Sciatic nerve (tissue), 2 donors: ENCODE data around the gene USP5. TPM values are rescaled to one million over a fixed set of nuclear protein-coding genes. Genes with fewer than 3 reads are reported as not detected.
A peak's percentile ranks its signal among the peaks of the same experiment; 100 is the strongest.
"Not testable (repeated sequence)": the region's sequence is repeated elsewhere in the genome, so short reads cannot be mapped to it uniquely, and the experiment has no call there.

Experiments
- ATAC-seq: fragments of 200-7000 bp; cut with Tn5 transposase; one replicate; pipeline ENCODE4 v1.9.1; 2020; ENCODE audit warnings: mild to moderate bottlenecking, moderate library complexity
- DNase-seq: peaks from one replicate; pipeline ENCODE4 v3.0.0-alpha.2; 2020; ENCODE audit warnings: low spot score
- intact Hi-C: fragments of 100-400 bp; cut with DNase I; formaldehyde crosslinking; loops from one replicate; pipeline ENCODE4 v1.14.2; 2022
- total RNA-seq: library from RNA; stranded (reverse); fragmentation: NEBNext Ultra II Directional; extraction: Animal tissue kit (Norgen Biotek cat#: 25700); gene quantifications from one replicate; pipeline ENCODE4 v1.2.1, GENCODE V29; 2021
- donor health status: DM: no; HTN: no; CAD: no.
- donor health status: DM: no; HTN: no; CAD: no.

The USP5 gene
- total RNA-seq, 1 donor from 2014 or later, result 70.1 TPM

- DNase-seq (no peak), ATAC-seq (no peak)
- intact Hi-C loops, result no loop called here
Measured at GRCh38 chr12:6871052-6871957, 19.4 kb downstream of the USP5 start.

- intact Hi-C loops, result no loop called here
- DNase-seq (peak; percentile 93), ATAC-seq (peak; percentile 81)
Measured at GRCh38 chr12:6872073-6873048, 20.4 kb downstream of the USP5 start.

DNA sequence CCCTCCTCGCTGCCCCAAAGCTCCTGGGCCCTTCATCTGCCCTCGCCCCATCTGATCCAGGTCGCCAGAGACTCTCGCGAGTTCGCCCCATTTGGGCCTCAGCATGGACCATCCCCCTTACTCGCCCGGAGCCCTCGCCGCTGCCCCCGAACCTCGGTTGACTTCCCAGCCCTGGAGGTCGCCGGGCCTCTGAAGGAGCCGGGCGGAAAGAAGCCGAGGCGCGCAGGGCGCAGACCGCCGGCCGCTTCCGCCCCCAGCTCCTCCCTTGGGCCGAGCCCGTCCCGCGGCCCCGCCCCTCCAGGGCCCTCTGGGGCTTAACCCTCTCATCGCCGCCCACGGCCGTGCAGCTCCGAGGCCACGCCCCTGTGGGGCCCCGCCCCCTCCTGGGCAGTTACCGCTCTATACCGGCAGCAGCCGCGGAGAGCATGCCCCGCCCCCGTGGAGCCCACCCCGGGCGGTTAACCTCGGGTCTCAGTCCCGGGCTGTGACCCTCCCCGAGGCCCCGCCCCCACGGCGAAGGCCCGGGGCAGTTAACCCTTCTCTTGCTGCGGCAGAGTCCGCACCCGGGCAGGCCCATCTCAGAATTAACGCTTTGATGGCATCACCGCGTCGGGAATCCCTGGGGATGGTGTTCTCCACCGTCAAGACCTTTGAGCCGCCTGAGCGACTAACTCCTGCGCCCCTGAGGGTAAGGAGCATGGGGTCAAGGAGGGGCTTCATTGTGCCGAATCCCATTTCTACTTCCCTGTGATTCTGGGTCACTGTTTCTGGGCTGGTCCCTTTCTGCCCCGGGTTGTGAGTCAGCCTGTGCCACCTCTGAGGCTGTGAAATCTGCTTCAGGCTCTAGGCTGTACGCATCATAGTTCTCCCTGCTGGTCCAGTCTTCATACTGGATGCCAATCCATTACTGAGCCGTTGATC lies 21.4 kb downstream of the USP5 start, which contains the start of gene SPSB2:
TSS of gene SPSB2 (minus strand) at position 210 of the 921 bp plus-strand sequence. CDS start 402 bp downstream, outside the sequence.
- intact Hi-C loops, result no loop called here
- peak; percentile 95 for ATAC-seq
- DNase-seq, result peak; percentile 99

- intact Hi-C loops, ATAC-seq, DNase-seq: not testable (repeated sequence)
Measured at GRCh38 chr12:6874015-6874368, 22.0 kb downstream of the USP5 start.

DNA sequence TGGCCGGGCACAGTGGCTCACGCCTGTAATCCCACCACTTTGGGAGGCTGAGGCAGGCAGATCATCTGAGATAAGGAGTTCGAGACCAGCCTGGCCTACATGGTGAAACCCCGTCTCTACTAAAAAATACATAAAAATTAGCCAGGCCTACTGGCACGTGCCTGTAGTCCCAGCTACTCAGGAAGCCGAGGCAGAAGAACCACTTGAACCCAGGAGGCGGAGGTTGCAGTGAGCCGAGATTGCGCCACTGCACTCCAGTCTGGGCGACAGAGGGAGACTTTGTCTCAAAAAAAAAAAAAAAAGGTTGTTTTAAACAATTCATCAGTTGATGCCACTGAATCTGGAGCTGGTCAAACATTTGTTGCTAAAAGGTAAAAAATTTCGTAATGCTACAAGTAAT lies 27.9 kb downstream of the USP5 start:
- ATAC-seq, intact Hi-C loops, DNase-seq: not testable (repeated sequence)

DNA sequence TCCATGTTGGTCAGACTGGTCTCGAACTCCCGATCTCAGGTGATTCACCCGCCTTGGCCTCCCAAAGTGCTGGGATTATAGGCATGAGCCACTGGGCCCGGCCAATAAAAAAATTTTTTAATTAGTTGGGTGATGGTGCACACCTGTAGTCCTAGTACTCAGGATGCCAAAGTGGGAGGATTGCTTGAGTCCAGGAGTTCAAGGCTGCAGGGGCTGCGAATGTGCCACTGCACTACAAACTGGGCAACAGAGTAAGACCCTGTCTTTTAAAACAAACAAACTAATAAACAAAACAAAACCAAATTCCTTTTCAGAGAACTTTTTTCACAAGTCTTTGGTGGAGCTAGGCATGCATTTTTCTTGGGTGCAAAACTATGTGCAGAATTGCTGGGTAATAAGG lies 31.3 kb downstream of the USP5 start:
- DNase-seq (no peak), ATAC-seq (no peak)
- intact Hi-C loops, result no loop called here

DNA sequence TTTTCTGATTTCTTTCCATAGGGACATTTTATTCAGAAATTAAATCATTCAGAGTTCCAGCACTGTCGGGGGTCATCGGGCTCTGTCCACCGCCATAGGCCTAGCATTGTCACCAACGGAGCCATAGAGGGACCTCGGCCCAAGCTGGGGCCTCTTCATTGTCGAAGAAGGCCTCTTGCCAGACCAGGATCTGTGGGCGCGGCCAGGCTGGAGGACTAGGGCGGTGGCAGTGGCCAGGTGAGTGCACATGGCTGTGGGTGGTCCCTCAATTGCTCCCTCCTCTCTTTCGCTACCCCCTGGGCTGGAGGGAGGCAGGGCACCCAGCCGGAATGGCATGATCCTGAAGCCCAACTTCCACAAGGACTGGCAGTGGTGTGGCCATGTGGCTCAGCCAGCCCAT lies 31.7 kb downstream of the USP5 start:
- intact Hi-C loops, result no loop called here

GRCh38 chr12:6884539-6884938 lies 32.6 kb downstream of the USP5 start:
- intact Hi-C loops, result no loop called here
- no peak for DNase-seq
- ATAC-seq, result no peak

More for the DNA sequence above, 31.7 kb downstream of the USP5 start:
- peak; percentile 35 for ATAC-seq
- no peak for DNase-seq

DNA sequence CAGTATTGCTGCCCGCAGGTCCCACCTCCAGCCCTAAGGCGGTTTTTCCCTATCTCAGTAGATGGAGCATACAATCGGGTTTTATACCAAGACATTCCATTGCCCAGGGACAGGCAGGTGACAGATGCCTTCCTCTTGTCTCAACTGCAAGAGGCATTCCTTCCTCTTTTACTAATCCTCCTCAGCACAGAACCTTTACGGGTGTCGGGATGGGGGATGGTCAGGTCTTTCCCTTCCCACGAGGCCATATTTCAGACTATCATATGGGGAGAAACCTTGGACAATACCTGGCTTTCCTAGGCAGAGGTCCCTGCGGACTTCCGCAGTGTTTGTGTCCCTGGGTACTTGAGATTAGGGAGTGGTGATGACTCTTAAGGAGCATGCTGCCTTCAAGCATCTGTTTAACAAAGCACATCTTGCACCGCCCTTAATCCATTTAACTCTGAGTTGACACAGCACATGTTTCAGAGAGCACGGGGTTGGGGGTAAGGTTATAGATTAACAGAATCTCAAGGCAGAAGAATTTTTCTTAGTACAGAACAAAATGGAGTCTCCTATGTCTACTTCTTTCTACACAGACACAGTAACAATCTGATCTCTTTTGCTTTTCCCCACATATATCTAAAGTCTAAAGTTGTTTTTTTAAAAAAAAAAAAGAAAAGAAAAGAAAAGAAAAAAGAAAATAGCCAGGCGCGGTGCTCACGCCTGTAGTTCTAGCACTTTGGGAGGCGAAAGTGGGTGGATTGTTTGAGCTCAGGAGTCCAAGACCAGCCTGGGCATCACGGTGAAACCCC lies 34.5 kb downstream of the USP5 start:
- DNase-seq, ATAC-seq, intact Hi-C loops: not testable (repeated sequence)

DNA sequence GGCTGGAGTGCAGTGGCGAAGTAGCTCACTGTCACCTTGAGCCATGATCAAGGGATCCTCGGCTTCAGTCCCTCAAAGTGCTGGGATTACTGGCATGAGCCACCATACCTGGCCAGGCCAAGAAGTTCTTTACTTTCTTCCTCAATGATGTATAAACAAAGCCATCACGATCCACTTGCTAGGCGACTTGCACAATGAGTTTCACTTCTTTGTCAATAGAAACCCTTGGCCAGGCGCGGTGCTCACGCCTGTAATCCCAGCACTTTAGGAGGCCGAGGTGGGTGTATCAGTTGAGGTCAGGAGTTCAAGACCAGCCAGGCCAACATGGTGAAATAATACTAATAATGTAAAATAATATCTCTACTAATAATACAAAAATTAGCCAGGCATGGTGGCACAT lies 35.5 kb downstream of the USP5 start:
- intact Hi-C loops, result no loop called here
- DNase-seq (no peak), ATAC-seq (no peak)

DNA sequence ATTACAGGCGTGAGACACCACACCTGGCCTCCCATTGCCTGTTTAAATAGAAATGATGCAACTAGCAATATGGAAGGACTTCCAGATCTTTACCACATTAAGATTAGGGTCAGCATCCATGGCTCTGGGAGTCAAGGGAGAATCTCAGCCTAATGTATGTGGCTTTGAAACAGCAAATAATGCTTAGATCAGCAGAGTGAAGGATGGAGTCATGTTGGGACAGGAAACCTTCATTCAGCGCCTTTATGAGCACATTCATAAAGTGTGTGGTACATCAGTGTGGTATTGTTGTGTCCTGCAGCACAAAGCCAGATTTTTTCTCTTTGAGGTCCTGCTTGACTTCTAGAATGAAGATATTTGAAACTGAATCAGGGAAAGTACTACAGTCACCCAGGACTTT lies 36.4 kb downstream of the USP5 start:
- DNase-seq (no peak), ATAC-seq (no peak)
- intact Hi-C loops, result no loop called here

- intact Hi-C loops, ATAC-seq, DNase-seq: not testable (repeated sequence)
Measured at GRCh38 chr12:6888794-6889193, 36.8 kb downstream of the USP5 start.

GRCh38 chr12:6889775-6890573 lies 38.0 kb downstream of the USP5 start:
- ATAC-seq, intact Hi-C loops, DNase-seq: not testable (repeated sequence)

DNA sequence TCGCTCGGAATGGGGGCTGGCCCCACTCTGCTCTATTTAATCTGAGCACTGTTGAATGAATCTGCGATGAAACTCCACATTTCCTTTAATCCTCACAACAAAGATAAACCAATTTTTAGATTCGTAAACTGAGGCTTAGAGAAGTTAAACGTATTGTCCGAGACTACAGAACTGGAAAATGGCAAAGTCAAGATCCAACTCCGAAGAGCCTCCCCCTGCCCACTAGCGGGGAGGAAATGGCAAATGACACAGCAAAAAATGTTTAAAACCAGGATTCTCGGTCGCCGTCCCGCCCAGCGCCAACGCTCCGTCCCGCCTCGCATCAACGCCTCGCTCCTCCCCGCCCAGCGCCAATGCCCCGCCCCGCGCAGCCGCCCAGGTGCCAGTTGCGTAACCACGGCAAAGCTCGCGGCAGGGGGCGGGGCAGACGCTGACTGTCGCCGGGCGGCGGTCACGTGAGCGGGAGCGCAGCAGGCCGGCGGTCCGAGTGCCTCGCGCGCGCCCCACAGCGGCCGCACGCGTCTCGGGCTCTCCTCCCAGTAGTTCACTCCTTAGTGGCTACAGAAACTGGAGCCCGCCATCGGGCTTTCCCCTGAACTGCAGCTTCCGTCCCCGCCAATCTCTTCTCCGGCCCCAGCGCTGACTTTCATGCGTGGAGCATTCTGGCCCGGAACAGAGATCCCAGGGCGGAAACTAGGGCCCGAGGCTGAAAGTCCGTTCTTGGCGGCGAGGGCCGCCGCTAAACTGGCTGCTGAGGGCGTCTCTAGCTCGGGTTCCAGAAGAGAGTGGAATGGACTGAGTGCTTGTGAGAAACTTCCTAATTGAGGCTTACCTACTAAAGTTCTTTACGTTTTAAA lies 39.1 kb downstream of the USP5 start:
- intact Hi-C loops, result no loop called here
- DNase-seq, result peak; percentile 99
- peak; percentile 98 for ATAC-seq

DNA sequence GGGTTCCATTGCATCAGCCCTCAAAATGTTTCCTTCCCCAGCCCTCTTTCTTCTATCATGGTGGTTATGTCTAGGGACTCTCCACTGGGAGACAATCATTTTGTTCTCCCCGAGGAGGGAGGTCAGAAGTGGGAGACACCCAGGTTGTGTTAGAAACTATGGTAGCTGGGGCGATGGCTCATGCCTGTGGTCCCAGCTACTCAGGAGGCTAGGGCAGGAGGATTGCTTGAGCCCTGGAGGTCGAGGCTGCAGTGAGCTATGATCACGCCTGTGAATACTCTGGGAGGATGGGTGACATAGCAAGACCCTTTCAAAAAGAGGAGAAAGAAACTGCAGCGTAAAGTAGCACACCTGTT lies 39.7 kb downstream of the USP5 start:
- intact Hi-C loops, result no loop called here
- ATAC-seq (peak; percentile 21), DNase-seq (no peak)

- ATAC-seq, DNase-seq, intact Hi-C loops: not testable (repeated sequence)
Measured at GRCh38 chr12:6892683-6893082, 40.7 kb downstream of the USP5 start.
